Measurements from ENCODE around the gene NUP153.
"Not testable (repeated sequence)": the region's sequence is repeated elsewhere in the genome, so short reads cannot be mapped to it uniquely, and the experiment has no call there.

NUP153 gene

GRCh38 chr6:17706580-17707370 is at the start of gene NUP153:
TSS of gene NUP153 (minus strand) at chr6:17706925. CDS start at chr6:17706387, 538 bp downstream.
- peak; percentile 100 for DNase-seq

- no peak for DNase-seq
Measured at GRCh38 chr6:17754254-17754653, 47.5 kb upstream of the NUP153 start.

- not testable (repeated sequence) for DNase-seq
Measured at GRCh38 chr6:17745324-17745723, 38.6 kb upstream of the NUP153 start.

GRCh38 chr6:17744757-17745308 is 38.1 kb upstream of the NUP153 start:
- DNase-seq, result not testable (repeated sequence)

- DNase-seq, result no peak
Measured at GRCh38 chr6:17744019-17744756, 37.5 kb upstream of the NUP153 start.

GRCh38 chr6:17741507-17741906 is 34.8 kb upstream of the NUP153 start:
- DNase-seq, result no peak

- DNase-seq, result no peak
Measured at GRCh38 chr6:17740559-17741220, 34.0 kb upstream of the NUP153 start.

- DNase-seq, result no peak
Measured at GRCh38 chr6:17737704-17738252, 31.1 kb upstream of the NUP153 start.

GRCh38 chr6:17735311-17735710 is 28.6 kb upstream of the NUP153 start:
- DNase-seq, result not testable (repeated sequence)

- no peak for DNase-seq
Measured at GRCh38 chr6:17730078-17730704, 23.5 kb upstream of the NUP153 start.

GRCh38 chr6:17729223-17730077 is 22.7 kb upstream of the NUP153 start:
- no peak for DNase-seq

GRCh38 chr6:17728551-17729222 is 22.0 kb upstream of the NUP153 start:
- DNase-seq, result no peak

- DNase-seq, result no peak
Measured at GRCh38 chr6:17725083-17725482, 18.4 kb upstream of the NUP153 start.

- no peak for DNase-seq
Measured at GRCh38 chr6:17724341-17724740, 17.6 kb upstream of the NUP153 start.

- no peak for DNase-seq
Measured at GRCh38 chr6:17721671-17722070, 14.9 kb upstream of the NUP153 start.

GRCh38 chr6:17719323-17720041 is 12.8 kb upstream of the NUP153 start:
- DNase-seq, result no peak

- DNase-seq, result no peak
Measured at GRCh38 chr6:17716221-17716620, 9.5 kb upstream of the NUP153 start.

GRCh38 chr6:17714879-17715851 is 8.4 kb upstream of the NUP153 start:
- peak; percentile 48 for DNase-seq

- no peak for DNase-seq
Measured at GRCh38 chr6:17714177-17714576, 7.5 kb upstream of the NUP153 start.
